Measurements from ENCODE around the gene ISG20. TPM values are rescaled to one million over a fixed set of nuclear protein-coding genes. Genes with fewer than 3 reads are reported as not detected.

The ISG20 gene
- total and polyA plus RNA-seq, 8 donors = 3.0 to 14.2 (median 7.2) TPM

DNA sequence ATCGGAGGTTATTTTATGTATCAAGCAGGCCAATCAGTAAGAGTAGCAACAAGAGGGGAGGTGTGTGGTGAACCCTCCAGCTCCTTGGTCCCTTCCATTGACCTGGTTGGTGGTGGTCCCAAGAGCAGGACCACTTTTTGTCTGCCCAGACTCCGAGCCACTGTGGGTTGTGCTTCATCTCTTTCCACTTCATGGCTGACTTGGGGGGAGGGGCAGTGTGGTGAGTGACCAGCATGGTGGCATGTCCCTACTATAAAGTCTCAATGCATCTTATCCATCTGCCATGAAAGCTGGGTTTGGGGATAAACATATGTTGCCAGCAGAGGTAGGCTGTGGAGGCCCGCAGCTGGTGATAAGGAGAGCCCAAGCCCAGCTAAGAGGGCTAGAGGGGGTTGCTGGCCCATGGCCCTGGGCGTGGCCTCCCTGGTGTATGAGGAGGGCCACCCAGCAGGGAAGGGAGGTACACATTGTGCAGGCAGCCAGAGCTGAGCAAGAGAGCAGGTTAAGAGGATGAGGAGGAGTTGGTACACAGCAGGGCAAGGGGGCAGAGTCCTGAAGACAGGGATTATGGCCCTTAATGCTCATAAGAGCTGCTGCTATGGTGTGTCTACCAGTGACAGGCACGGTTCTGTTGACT, 10.7 kb upstream of the ISG20 start:
- no peaks in the 10 kb centered on the region for H3K27me3 ChIP-seq
- no peak overlapping the region for H3K4me3 ChIP-seq
- H3K4me1 ChIP-seq = peaks cover 22 to 25% (median 23%) of the 10 kb centered on the region in 3 donors
- WGBS, 2 donors = 66 to 77% methylated on average over 5 of the region's 5 CpGs
- H3K27ac ChIP-seq = no peak overlapping the region
- no peaks in the 10 kb centered on the region for H3K9me3 ChIP-seq
- TF ChIP-seq, protein P1, sequence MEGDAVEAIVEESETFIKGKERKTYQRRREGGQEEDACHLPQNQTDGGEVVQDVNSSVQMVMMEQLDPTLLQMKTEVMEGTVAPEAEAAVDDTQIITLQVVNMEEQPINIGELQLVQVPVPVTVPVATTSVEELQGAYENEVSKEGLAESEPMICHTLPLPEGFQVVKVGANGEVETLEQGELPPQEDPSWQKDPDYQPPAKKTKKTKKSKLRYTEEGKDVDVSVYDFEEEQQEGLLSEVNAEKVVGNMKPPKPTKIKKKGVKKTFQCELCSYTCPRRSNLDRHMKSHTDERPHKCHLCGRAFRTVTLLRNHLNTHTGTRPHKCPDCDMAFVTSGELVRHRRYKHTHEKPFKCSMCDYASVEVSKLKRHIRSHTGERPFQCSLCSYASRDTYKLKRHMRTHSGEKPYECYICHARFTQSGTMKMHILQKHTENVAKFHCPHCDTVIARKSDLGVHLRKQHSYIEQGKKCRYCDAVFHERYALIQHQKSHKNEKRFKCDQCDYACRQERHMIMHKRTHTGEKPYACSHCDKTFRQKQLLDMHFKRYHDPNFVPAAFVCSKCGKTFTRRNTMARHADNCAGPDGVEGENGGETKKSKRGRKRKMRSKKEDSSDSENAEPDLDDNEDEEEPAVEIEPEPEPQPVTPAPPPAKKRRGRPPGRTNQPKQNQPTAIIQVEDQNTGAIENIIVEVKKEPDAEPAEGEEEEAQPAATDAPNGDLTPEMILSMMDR (IDR thresholded peaks at IDR 0.05) = no peak
- ATAC-seq (no peak), DNase-seq (no peak), FAIRE-seq (no peak)
- H3K36me3 ChIP-seq = peaks cover 0 to 55% (median 28%) of the 10 kb centered on the region in 3 donors
- intact Hi-C loops (cut with DNase I) = no loop called here

DNA sequence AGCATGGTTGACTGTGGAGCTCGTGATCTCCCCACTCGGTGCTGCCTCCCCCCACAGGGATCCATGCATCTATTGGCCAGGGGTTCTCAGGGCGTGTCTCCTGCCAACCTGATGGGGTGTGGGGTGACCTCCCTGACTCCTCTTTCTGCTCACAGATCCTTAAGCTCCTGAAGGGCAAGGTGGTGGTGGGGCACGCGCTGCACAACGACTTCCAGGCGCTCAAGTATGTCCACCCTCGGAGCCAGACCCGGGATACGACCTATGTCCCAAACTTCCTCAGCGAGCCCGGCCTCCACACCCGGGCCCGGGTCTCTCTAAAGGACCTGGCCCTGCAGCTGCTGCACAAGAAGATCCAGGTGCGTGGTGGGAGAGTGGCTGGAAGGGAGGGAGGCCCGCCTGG, 9.7 kb upstream of the ISG20 start:
- intact Hi-C loops (cut with DNase I) = no loop called here
- FAIRE-seq (no peak), ATAC-seq (no peak), DNase-seq (no peak)
- TF ChIP-seq, protein P1 (IDR thresholded peaks at IDR 0.05) = no peak
- 85 to 88% methylated on average over 16 of the region's 16 CpGs for WGBS, 2 donors
- H3K4me1 ChIP-seq = peaks cover 14 to 18% (median 18%) of the 10 kb centered on the region in 3 donors
- peaks cover 0 to 55% (median 28%) of the 10 kb centered on the region in 3 donors for H3K36me3 ChIP-seq
- no peaks in the 10 kb centered on the region for H3K9me3 ChIP-seq
- no peaks in the 10 kb centered on the region for H3K27me3 ChIP-seq
- H3K4me3 ChIP-seq = no peak overlapping the region
- no peak overlapping the region for H3K27ac ChIP-seq

DNA sequence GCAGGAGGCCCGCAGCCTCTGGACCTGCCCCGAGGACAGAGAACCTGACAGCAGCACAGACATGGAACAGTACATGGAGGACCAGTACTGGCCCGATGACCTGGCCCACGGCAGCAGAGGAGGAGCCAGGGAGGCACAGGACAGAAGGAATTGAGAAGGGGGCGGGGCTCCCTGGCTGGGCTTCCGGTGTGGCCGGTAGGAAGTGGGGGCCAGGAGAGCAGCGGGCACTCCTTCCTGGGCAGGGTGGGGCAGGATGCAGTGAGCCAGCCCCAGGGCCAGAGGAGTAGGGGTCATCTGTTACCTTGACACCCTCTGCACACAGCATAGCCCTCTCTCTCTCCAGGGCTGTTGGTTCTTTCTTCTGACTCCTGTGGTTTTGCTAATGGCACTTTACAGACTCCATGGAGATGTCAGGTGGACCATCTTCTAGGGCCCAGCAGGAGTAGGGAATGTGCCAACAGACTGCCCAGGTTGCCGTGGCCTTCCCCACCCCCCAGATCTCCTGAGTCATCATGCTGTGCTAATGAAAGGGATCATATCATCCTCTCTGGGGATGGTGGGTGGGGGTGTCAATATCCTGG, 8.6 kb upstream of the ISG20 start:
- Histone ChIP-seq H3K4me3 (no peak overlapping the region), H3K9me3 (no peaks in the 10 kb centered on the region), H3K36me3 (peaks cover 0 to 55% (median 28%) of the 10 kb centered on the region in 3 donors), H3K27ac (no peak overlapping the region), H3K4me1 (peaks cover 5 to 14% (median 10%) of the 10 kb centered on the region in 3 donors), H3K27me3 (no peaks in the 10 kb centered on the region)
- intact Hi-C loops (cut with DNase I) = no loop called here
- WGBS, 2 donors = 72 to 80% methylated on average over 9 of the region's 9 CpGs
- no peak for FAIRE-seq
- TF ChIP-seq, protein P1 (IDR thresholded peaks at IDR 0.05) = no peak
- ATAC-seq = peak in 3 of 4 donors; percentile 33 to 60 (median 44)
- DNase-seq = no peak

DNA sequence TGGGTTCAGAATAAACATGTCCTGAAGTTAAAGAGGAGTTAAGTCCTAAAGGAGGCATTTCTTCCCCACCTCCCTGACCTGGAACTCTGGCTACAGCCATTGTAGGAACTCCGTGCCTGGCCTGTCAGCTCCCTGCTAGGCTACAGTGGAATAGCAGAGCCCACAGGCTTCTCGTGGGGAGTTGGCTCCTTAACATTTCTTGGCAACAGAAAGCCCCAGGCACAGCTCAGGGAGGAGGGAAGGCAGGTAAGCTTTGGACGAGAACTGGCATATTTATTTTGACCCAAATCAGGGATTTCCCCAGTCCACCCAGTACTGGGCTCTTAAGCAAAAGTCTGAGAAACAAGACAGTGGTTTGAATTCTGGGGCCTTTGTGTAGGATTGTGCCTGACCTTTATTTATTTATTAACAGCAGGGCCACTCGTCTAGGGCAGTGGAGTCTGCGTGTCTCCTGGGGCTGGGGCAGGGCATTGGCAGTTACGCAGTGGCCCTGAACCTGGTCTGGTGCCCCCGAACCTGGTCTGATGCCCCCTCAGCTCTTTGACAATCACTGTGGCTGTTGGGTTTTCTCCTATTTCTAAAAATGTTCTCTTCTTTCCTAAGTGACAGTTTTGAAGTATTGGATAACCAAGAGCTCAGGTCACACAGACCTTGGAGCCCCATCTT, 7.9 kb upstream of the ISG20 start:
- TF ChIP-seq, protein P1 (IDR thresholded peaks at IDR 0.05) = no peak
- no peaks in the 10 kb centered on the region for H3K9me3 ChIP-seq
- intact Hi-C loops (cut with DNase I) = no loop called here
- FAIRE-seq (no peak), DNase-seq (no peak), ATAC-seq (no peak)
- peaks cover 0 to 55% (median 28%) of the 10 kb centered on the region in 3 donors for H3K36me3 ChIP-seq
- H3K4me1 ChIP-seq = peaks cover 8 to 10% (median 8%) of the 10 kb centered on the region in 3 donors
- H3K4me3 ChIP-seq = no peak overlapping the region
- WGBS, 2 donors = 69 to 88% methylated on average over 7 of the region's 7 CpGs
- H3K27me3 ChIP-seq = no peaks in the 10 kb centered on the region
- H3K27ac ChIP-seq = no peak overlapping the region
